ENCODE measurements around the gene NDFIP1.

DNA sequence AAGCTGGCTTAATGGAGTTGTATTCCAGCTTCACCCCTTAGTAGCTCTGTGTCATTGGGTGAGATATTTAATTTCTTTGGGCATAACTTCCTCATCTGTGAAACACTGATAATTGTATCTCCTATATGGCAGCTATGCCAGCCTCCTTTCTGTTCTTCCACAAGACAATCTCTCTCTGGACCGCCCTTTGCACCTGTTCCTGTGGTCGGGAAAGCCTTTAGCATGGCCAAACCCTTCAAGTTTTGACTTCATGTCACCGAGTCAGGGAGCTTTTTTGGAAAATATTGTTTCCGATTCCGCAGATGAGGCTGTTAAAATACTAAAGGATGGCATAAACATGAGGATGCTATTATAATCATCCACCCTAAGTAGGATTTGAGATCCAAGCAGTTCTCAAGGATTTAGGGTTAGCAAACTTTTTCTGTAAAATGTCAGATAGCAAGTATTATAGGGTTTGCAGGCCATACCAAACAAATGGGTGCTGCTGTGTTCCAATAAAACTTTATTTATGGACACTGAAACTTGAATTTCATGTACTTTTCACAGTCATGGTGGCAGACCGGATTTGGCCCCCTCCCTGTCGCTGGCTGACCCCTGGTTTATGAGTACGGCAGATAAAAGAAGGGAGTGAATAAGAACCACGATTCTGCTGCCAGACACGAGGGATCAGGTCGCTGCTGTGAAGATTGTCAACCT is 695 bp upstream of the NDFIP1 start:
- TF ChIP-seq POLR2AphosphoS5 (IDR thresholded peaks at IDR 0.05; ENCODE audit: insufficient read depth in 1 of 2, low read depth in 1 of 2) (no peak), POLR2A (IDR thresholded peaks at IDR 0.05) (no peak)
- TF ChIP-seq, protein P1, sequence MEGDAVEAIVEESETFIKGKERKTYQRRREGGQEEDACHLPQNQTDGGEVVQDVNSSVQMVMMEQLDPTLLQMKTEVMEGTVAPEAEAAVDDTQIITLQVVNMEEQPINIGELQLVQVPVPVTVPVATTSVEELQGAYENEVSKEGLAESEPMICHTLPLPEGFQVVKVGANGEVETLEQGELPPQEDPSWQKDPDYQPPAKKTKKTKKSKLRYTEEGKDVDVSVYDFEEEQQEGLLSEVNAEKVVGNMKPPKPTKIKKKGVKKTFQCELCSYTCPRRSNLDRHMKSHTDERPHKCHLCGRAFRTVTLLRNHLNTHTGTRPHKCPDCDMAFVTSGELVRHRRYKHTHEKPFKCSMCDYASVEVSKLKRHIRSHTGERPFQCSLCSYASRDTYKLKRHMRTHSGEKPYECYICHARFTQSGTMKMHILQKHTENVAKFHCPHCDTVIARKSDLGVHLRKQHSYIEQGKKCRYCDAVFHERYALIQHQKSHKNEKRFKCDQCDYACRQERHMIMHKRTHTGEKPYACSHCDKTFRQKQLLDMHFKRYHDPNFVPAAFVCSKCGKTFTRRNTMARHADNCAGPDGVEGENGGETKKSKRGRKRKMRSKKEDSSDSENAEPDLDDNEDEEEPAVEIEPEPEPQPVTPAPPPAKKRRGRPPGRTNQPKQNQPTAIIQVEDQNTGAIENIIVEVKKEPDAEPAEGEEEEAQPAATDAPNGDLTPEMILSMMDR (IDR thresholded peaks at IDR 0.05): no peak
